ENCODE measurements around the gene TLN1.

Gene TLN1

DNA sequence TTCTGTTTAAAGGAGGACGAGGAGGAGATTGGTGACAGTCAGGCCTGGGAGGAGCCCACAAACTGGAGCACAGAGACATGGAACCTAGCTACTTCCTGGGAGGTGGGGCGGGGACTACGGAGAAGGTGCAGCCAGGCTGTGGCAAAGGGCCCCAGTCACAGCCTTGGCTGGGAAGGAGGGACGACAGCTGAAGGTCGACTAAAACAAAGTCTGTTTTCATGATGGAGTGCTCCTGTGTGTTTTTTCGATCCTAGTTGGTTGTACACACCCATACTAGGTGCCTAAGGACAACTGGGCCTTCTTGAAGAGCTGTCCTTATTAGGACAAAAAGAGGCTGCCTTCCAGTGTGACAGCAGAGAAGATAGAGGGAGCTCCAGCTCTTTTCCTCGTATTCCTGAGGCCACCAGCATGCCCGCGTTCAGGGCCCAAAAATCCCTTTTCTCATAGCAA is 71.0 kb downstream of the TLN1 start:
- DNase-seq, result no peak

DNA sequence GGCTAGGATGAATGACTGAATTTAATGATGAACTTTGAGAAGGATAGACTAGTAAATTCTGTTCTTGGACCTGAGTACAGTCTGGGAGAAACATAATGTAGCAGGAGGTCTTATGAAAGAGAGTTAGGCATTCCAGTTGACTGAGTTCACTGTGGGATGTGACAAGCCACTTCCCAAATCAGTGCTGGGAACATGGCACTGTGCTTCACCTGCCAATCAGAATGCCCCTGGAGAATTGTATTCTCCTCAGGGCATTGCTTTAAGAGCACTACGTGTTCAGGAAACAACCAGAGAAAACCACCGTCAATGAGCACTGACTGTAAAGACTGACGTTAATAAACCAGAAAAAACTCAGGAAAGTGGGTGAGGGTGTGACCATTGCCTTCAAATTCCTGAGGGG is 72.7 kb downstream of the TLN1 start:
- DNase-seq, result no peak

DNA sequence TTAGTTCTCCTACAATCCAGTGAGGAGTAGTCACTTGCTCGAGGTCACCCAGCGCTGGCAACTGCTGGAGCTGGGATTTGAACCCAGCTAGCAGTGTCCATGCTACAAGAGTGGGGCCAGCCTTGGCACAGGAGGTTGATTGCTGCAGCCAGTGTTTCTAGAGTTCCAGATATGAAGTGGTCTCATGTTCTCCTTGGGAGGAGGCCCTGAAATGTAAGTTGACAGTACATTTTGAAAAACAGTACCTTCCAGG is 73.1 kb downstream of the TLN1 start:
- no peak for DNase-seq

DNA sequence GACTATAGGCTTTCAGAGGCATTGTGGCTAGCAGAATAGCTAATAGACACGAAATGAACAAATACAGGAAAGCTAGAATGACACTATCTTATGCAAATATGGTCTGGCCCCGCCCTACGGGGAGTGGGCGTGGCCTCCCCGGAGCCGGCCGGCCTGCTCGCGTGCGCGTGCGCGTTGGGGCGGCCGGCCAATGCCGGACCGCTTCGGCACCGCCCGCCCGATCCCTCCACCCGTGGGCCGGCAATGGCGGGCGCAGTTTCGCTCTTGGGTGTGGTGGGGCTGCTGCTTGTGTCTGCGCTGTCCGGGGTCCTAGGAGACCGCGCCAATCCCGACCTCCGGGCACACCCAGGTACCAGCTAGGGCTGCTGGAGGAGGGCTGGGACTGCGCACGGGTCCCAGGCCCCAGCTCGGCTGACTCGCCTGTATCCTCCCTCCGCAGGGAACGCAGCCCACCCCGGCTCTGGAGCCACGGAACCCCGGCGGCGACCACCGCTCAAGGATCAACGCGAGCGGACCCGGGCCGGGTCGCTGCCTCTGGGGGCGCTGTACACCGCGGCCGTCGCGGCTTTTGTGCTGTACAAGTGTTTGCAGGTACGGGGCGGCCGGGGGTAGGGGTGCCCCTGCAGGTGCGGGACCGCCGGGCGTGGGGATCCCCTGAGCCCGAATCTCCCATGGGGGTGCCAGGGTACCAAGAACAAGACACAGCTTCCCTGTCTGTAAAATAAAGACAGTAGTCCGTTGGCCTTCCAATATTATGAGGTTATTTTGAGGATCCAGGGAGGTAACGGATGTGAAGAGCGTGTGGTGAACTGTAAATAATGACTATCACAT is 73.6 kb downstream of the TLN1 start, which contains the start of gene CCDC107:
TSS of gene CCDC107 (plus strand) at position 156 of the 831 bp plus-strand sequence. CDS start at position 244, 88 bp downstream.
- peak; percentile 77 for DNase-seq

DNA sequence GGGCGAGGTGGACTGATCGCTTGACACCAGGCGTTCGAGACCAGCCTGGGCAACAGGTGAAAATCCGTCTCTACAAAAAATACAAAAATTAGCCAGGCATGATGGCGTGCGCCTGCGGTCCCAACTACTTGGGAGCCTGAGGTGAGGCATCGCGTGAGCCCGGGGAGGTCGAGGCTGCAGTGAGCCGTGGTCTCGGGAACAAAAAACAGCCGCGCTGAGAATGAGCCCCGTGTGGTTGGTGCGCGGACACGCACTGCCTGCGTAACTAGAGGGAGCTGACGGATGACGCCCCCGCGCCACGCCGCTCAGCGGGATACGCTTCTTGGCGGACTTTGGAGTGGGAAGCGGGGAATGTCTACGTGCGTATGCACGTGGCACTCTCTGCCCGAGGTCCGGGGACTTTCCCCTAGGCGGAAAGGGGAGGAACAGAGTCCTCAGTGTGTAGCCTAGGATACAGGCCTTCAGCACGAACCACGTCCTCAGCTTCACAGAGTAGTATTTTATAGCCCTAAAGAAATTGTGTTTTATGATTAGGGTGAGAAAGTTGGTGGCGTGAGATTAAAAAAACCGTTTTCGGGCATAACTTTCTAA is 74.4 kb downstream of the TLN1 start, which contains the start of gene RMRP:
TSS of gene RMRP (minus strand) at position 474 of the 591 bp plus-strand sequence.
- DNase-seq, result peak; percentile 71

DNA sequence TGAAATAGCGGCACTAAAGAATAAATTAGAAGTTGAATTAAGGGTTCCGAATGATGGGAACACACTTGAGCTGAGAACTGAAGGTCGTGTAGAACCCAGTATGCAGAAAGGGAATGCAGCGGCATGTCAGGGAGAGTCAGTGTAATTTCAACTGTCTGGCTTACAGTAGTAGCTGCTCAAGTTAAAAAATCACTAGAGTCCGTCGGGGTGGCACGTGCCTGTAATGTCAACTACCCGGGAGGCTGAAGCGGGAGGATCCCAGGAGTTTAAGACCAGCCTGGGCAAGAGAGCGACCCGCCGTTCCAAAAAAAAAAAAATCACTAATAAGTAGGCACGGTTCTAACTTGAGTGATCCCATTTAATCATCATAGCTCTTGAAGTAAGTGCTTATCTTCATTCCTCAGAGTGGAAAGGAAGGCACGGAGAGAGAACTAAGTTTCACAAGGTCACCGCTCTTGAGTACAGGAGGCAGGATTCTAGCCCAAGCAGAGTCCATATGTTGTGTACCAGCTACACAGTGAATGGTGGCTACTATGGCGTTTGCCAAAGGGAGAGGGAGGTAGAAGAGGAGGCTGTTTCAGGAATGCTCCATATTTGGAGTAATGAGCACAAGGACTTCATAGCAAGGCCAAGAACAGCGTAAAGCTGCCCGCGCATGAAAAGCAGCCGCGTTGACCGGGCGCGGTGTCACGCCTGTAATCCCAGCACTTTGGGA is 75.0 kb downstream of the TLN1 start:
- DNase-seq, result no peak

DNA sequence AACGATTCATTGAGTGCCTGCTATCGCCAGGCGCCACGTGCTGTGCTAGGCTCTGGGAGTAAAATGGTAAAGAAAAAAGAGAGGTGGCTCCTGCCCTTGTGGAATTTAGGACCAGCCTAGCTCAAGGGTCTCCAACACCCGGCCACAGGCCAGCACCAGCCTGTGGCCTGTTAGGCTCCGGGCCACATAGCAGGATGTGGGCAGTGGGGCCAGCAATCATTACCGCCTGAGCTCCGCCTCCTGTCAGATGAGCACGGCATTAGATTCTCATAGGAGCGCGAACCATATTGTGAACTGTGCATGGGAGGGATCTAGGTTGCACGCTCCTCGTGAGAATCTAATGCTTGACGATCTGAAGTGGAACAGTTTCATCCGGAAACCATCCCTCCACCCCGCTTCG is 75.6 kb downstream of the TLN1 start:
- no peak for DNase-seq

DNA sequence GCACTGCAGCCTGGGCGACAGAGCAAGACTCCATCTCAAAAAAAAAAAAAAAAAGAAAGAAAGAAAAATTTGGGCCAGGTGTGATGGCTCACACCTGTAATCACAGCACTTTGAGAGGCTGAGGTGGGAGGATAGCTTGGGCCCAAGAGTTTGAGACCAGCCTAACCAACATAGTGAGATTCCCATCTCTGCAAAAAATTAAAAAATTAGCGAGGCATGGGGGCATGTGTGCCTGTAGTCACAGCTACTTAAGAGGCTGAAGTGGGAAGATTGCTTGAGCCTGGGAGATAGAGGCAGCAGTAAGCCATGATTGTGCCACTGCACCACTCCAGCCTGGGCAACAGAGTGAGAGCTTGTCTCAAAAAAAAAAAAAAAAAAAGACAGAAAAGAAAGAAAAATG is 78.4 kb downstream of the TLN1 start:
- no peak for DNase-seq

DNA sequence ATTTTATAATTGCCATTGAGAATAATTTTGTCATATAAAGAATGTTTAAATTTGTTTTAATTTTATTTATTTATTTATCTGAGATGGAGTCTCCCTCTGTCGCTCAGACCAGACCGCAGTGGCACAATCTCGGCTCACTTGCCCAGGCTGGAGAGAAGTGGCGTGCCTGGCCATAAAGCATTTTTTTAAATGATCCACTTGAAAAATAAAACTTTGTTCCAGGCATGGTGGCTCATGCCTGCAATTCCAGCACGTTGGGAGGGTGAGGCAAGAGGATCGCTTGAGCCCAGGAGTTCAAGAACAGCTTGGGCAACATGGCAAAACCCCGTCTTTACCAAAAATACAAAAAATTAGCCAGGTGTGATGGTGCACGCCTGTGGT is 79.2 kb downstream of the TLN1 start:
- DNase-seq, result no peak

DNA sequence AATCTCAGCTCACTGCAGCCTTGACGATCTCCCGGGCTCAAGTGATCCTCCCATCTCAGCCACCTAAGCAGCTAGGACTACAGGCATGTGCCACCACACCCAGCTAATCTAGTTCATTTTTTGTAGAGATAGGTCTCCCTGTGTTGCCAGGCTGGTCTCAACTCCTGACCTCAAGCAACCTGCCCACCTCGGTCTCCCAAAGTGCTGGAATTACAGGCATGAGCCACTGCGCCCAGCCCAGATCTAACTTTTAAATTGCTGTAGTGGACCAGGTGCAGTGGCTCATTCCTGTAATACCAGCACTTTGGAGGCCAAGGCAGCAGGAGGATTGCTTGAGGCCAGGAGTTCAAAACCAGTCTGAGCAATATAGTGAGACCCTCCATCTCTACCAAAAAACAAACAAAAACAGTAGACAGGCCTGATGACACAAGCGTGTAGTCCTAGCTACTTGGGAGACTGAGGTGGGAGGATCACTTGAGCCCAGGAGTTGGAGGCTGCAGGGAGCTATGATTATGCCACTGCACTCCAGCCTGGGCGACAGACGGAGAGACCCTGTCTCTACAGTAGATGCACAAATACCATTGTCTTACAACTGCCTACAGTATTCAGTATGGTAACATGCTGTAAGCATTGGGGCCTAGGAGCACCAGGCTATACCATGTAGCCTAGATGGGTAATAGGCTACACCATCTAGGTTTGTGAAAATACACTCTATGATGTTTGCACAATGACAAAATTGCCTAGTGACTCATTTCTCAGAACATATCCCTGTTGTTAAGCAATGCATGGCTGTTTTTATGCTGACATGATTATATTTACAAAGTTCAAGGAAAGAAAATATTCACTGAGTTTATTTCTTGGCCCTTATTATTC is 79.8 kb downstream of the TLN1 start:
- no peak for DNase-seq

DNA sequence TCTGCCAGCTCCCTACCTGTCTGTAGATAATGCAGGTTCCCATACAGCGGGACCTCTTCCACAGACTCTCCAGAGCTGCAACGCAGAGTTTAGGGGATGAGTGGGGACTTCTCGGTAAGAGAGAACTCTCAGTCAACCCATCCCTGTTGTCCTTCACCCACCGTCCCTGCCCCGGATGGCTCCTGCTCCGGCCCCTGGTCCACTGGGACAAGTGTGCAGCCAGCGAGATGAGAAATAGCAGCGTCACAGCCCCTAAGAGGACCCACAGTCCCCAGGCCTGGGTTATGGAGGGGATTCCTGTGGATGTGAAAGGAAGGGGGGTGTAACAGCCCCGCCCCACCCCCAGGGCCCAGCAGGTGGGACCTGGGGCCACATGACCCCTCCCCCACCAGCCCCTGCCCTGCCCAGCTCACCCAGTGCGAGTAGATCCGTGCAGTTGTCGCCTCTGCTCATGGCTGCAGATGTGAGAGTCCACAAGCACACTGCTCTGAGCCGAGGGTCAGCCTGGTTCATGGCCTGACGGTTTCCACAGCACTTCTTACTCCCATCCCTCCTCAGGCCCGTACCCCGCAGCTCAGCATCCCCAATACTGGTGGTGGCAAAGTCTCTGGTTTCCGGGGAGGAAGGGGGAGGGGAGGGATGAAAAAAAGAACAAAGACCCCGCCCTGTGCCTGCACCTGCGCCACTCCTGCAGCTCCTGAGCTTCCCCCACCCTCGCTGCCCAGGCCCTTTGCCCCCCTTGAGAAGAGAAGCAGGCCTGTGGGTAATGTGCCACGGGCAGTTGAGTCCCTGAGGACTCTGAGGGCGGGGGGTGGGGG is 81.4 kb downstream of the TLN1 start, which contains the start of gene SIT1:
TSS of gene SIT1 (minus strand) at position 591 of the 818 bp plus-strand sequence. CDS start at position 513, 78 bp downstream.
- no peak for DNase-seq

DNA sequence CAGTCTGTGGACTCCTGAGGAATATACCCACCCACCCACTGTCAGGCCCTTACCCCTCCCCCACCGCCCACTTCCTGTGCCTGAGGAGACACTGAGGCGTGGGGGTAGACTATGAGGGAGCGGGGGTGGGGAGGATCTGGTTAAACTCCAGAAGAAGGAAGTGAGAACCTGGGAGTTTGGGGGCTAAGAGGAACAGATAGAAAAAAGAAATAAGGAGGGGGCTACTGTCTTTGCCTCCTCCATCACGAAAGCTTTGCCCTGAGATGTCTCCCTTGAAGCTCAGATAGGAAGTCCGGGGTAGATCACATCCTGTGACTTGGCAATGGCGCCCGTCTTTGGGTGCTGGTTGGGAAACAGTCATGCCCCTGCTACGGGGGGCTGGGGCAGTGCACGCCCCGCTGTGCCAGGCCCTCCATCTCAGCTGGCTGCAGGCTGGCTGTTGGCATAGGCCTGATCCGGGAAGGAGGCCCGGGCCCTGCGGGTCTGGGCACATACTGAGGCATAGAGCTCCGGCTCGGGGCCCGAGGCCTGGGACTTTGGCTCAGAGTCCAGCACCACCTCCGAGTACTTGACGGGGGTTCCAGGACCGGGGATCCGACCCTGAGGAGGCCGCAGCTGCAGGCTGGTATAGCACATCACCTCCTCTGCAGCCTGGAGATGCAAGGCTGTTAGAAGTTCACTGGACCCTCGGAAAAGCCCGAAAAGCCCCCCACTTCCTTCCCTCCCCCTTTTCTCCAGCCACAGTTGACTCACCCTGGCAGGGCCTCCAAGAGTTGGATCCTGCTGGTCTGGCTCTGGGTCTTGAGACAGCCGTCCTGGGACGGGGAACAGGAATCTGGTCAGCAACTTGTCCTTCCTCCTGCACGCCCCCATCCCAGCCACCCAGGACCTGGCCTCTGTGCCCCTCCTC is 82.3 kb downstream of the TLN1 start:
- no peak for DNase-seq
